Measurements from ENCODE around the gene SYNGR1. TPM values are rescaled to one million over a fixed set of nuclear protein-coding genes. Genes with fewer than 3 reads are reported as not detected.

Gene SYNGR1
- total RNA-seq, 1 donor = 3.6 TPM

DNA sequence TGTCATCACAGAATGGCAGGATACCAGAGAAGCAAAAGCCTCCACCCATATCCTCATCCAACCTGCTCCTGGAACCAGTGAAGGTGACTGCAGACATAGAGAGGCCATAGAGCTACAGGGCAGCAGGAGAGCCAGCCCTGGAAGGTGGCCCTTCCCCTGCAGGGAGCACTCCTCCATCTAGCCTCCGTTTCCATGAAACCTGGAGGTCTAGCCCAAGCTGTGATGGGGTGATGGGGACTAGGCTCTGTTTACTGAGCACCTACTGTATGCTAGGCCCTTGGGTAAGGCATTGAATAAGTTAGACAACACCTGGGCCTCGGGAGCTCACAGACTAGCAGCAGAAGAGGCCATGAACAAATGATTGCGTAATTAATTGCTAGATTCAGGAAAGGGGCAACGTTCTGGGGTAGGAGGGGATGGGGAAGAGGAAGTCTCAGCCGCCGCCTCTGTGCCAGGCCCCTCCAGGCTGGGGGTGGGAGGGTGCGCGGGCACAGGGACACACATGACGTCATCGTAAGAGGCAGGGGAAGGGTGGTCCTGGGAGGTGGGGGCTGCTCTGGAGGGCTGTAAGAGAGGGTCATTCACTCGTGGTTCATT, 784 bp upstream of the SYNGR1 start:
- Histone ChIP-seq H3K9me3 (ENCODE audit: low read depth, low read length) (no peaks in the 10 kb centered on the region), H3K4me2 (ENCODE audit: insufficient read depth, low read length) (peak overlapping the region; percentile 70), H2AFZ (ENCODE audit: low read length) (peak overlapping the region; percentile 67), H3K4me3 (ENCODE audit: insufficient read depth, low read length) (peak overlapping the region; percentile 69), H3K27me3 (ENCODE audit: insufficient read depth, low read length) (peaks cover 18% of the 10 kb centered on the region), H3K27ac (ENCODE audit: low read depth, low read length) (no peak overlapping the region), H4K20me1 (ENCODE audit: insufficient read depth, low read length) (no peaks in the 10 kb centered on the region), H3K79me2 (ENCODE audit: insufficient read depth, low read length) (no peaks in the 10 kb centered on the region), H3K36me3 (ENCODE audit: insufficient read depth, low read length) (no peaks in the 10 kb centered on the region), H3K4me1 (ENCODE audit: insufficient read depth, low read length) (peaks cover 4% of the 10 kb centered on the region)
- no peak for TF ChIP-seq CTCF (IDR thresholded peaks at IDR 0.05; ENCODE audit: extremely low read depth, low read depth, low read length)
- DNase-seq (ENCODE audit: insufficient read length, low spot score, missing footprints) = peak; percentile 38

DNA sequence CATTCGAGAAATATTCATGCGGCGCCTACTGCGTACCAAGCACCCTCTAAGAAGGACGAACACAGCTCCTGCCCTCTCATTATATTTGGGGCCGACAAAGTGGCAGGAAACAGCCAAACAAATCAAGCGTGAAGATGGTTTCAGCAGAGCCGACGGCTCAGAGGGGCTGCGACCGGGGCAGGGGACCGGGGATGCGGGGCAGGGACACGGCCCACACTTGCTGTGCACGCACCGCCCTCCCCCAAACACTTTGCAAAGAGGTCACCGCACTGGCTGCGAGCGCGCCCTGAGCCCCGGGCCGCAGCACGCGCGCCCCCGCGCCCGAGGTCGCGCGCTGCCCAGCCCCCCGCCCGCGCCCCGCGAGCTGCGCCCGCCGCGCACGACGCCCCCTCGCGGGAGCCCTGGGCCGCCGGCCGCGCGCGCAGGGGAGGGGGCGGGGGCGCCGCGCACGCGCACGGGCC, 255 bp upstream of the SYNGR1 start:
- peaks cover 4% of the 10 kb centered on the region for H3K4me1 ChIP-seq (ENCODE audit: insufficient read depth, low read length)
- TF ChIP-seq CTCF (IDR thresholded peaks at IDR 0.05; ENCODE audit: extremely low read depth, low read depth, low read length) = no peak
- no peaks in the 10 kb centered on the region for H3K36me3 ChIP-seq (ENCODE audit: insufficient read depth, low read length)
- peak overlapping the region; percentile 70 for H3K4me3 ChIP-seq (ENCODE audit: insufficient read depth, low read length)
- peak overlapping the region; percentile 67 for H2AFZ ChIP-seq (ENCODE audit: low read length)
- no peaks in the 10 kb centered on the region for H3K9me3 ChIP-seq (ENCODE audit: low read depth, low read length)
- H3K27me3 ChIP-seq (ENCODE audit: insufficient read depth, low read length) = peaks cover 14% of the 10 kb centered on the region
- no peaks in the 10 kb centered on the region for H4K20me1 ChIP-seq (ENCODE audit: insufficient read depth, low read length)
- no peaks in the 10 kb centered on the region for H3K79me2 ChIP-seq (ENCODE audit: insufficient read depth, low read length)
- no peak overlapping the region for H3K27ac ChIP-seq (ENCODE audit: low read depth, low read length)
- H3K4me2 ChIP-seq (ENCODE audit: insufficient read depth, low read length) = peak overlapping the region; percentile 73
- peak; percentile 94 for DNase-seq (ENCODE audit: insufficient read length, low spot score, missing footprints)

GRCh38 chr22:39350757-39351688, 1.2 kb downstream of the SYNGR1 start:
- Histone ChIP-seq H3K4me3 (ENCODE audit: insufficient read depth, low read length) (peak overlapping the region; percentile 70), H3K27me3 (ENCODE audit: insufficient read depth, low read length) (peaks cover 14% of the 10 kb centered on the region), H3K79me2 (ENCODE audit: insufficient read depth, low read length) (no peaks in the 10 kb centered on the region), H4K20me1 (ENCODE audit: insufficient read depth, low read length) (no peaks in the 10 kb centered on the region), H3K9me3 (ENCODE audit: low read depth, low read length) (no peaks in the 10 kb centered on the region), H3K4me1 (ENCODE audit: insufficient read depth, low read length) (peaks cover 4% of the 10 kb centered on the region), H3K4me2 (ENCODE audit: insufficient read depth, low read length) (peak overlapping the region; percentile 73), H3K36me3 (ENCODE audit: insufficient read depth, low read length) (no peaks in the 10 kb centered on the region), H2AFZ (ENCODE audit: low read length) (no peak overlapping the region), H3K27ac (ENCODE audit: low read depth, low read length) (no peak overlapping the region)
- TF ChIP-seq CTCF (IDR thresholded peaks at IDR 0.05; ENCODE audit: extremely low read depth, low read depth, low read length) = no peak
- DNase-seq (ENCODE audit: insufficient read length, low spot score, missing footprints) = peak; percentile 91

DNA sequence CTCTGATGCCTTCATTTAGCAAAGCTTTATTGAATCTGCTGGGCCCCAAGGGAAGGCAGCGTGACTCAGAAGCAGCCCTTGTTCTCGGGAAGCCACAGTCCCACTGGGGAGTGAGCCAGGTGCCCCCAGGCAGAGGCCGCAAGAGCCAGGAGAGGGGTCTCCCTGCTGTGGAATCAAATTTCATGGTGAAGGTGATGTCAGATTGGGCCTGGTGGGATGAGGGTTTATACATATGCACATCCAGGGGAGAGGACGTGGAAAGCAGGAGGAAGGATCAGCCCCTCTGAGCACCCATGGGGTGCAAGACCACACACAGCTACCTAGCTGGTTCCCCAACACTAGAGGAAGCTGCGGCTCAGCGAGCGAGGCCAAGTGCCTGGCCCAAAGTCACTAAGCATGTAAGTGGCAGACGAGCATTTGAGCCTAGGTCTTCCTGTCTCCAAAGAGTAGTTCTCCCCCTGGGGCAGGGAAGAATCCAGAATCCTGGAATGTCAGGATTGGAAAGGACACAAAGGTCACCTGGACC, 2.0 kb downstream of the SYNGR1 start:
- Histone ChIP-seq H2AFZ (ENCODE audit: low read length) (no peak overlapping the region), H3K27ac (ENCODE audit: low read depth, low read length) (no peak overlapping the region), H3K27me3 (ENCODE audit: insufficient read depth, low read length) (peaks cover 14% of the 10 kb centered on the region), H3K79me2 (ENCODE audit: insufficient read depth, low read length) (no peaks in the 10 kb centered on the region), H3K4me3 (ENCODE audit: insufficient read depth, low read length) (no peak overlapping the region), H3K36me3 (ENCODE audit: insufficient read depth, low read length) (no peaks in the 10 kb centered on the region), H3K9me3 (ENCODE audit: low read depth, low read length) (no peaks in the 10 kb centered on the region), H3K4me1 (ENCODE audit: insufficient read depth, low read length) (peaks cover 4% of the 10 kb centered on the region), H4K20me1 (ENCODE audit: insufficient read depth, low read length) (no peaks in the 10 kb centered on the region), H3K4me2 (ENCODE audit: insufficient read depth, low read length) (no peak overlapping the region)
- TF ChIP-seq CTCF (IDR thresholded peaks at IDR 0.05; ENCODE audit: extremely low read depth, low read depth, low read length) = no peak
- DNase-seq (ENCODE audit: insufficient read length, low spot score, missing footprints) = peak; percentile 93
